ENCODE results near the gene EXOC2. TPM values are rescaled to one million over a fixed set of nuclear protein-coding genes. Genes with fewer than 3 reads are reported as not detected.

EXOC2 gene
- total RNA-seq, 2 experiments from 2014 or later = 22.5 to 24.8 TPM

GRCh38 chr6:548091-548490 lies 144.8 kb downstream of the EXOC2 start:
- no TSS peak for BruUV-seq (replicated peaks)
- POLR2A ChIA-PET = no interaction called here

GRCh38 chr6:540490-540889 lies 152.4 kb downstream of the EXOC2 start:
- no peak overlapping the region for H3K4me2 ChIP-seq (ENCODE audit: low read length)
- H3K4me1 ChIP-seq (ENCODE audit: insufficient read depth, low read length, poor library complexity, severe bottlenecking) = no peaks in the 10 kb centered on the region
- H3K27ac ChIP-seq (ENCODE audit: low read depth, low read length, poor library complexity, severe bottlenecking) = no peak overlapping the region
- intact Hi-C loops (cut with micrococcal nuclease; ENCODE audit: unreplicated experiment) = no loop called here
- no peak overlapping the region for H3K4me3 ChIP-seq (ENCODE audit: low read depth, low read length, poor library complexity, severe bottlenecking)
- ChIA-PET POLR2A (no interaction called here), CTCF (ENCODE audit: unreplicated experiment) (no interaction called here)
- DNase-seq (ENCODE audit: low spot score) = no peak
- no peaks in the 10 kb centered on the region for H4K20me1 ChIP-seq (ENCODE audit: insufficient read depth, low read length)
- no peaks in the 10 kb centered on the region for H3K9me3 ChIP-seq (ENCODE audit: low read length)
- no peaks in the 10 kb centered on the region for H3K79me2 ChIP-seq (ENCODE audit: insufficient read depth, low read depth, low read length)
- H3K9me2 ChIP-seq (ENCODE audit: insufficient read depth, low read length) = no peaks in the 10 kb centered on the region
- H2AFZ ChIP-seq (ENCODE audit: low read length) = no peak overlapping the region
- BruUV-seq (replicated peaks) = no TSS peak
- H3K36me3 ChIP-seq (ENCODE audit: insufficient read depth, low read length) = no peaks in the 10 kb centered on the region; the same call in 1 of the 2 replicates
- TF ChIP-seq CTCF (conservative IDR thresholded peaks at IDR 0.05; ENCODE audit: low read length) = no peak
- TF ChIP-seq EZH2phosphoT487 (IDR thresholded peaks at IDR 0.05; ENCODE audit: borderline replicate concordance, low read depth, low read length) = no peak

More at GRCh38 chr6:548091-548490, 144.8 kb downstream of the EXOC2 start:
- Histone ChIP-seq H2AFZ (ENCODE audit: low read length) (no peak overlapping the region), H3K9me2 (ENCODE audit: insufficient read depth, low read length) (no peaks in the 10 kb centered on the region), H3K4me2 (ENCODE audit: low read length) (no peak overlapping the region), H3K9me3 (ENCODE audit: low read length) (no peaks in the 10 kb centered on the region), H3K79me2 (ENCODE audit: insufficient read depth, low read depth, low read length) (no peaks in the 10 kb centered on the region), H3K36me3 (ENCODE audit: insufficient read depth, low read length) (no peaks in the 10 kb centered on the region), H3K27ac (ENCODE audit: low read depth, low read length, poor library complexity, severe bottlenecking) (no peak overlapping the region), H3K4me1 (ENCODE audit: insufficient read depth, low read length, poor library complexity, severe bottlenecking) (no peaks in the 10 kb centered on the region), H4K20me1 (ENCODE audit: insufficient read depth, low read length) (no peaks in the 10 kb centered on the region), H3K4me3 (ENCODE audit: low read depth, low read length, poor library complexity, severe bottlenecking) (no peak overlapping the region)
- TF ChIP-seq EZH2phosphoT487 (IDR thresholded peaks at IDR 0.05; ENCODE audit: borderline replicate concordance, low read depth, low read length) = no peak
- TF ChIP-seq CTCF (conservative IDR thresholded peaks at IDR 0.05; ENCODE audit: low read length) = no peak
- CTCF ChIA-PET (ENCODE audit: unreplicated experiment) = no interaction called here
- intact Hi-C loops (cut with micrococcal nuclease; ENCODE audit: unreplicated experiment) = no loop called here
- no peak for DNase-seq (ENCODE audit: low spot score)

- BruUV-seq (replicated peaks) = no TSS peak
- H3K79me2 ChIP-seq (ENCODE audit: insufficient read depth, low read depth, low read length) = no peaks in the 10 kb centered on the region
- H3K9me3 ChIP-seq (ENCODE audit: low read length) = no peaks in the 10 kb centered on the region
- no peak overlapping the region for H3K4me2 ChIP-seq (ENCODE audit: low read length)
- no peaks in the 10 kb centered on the region; the same call in 1 of the 2 replicates for H3K36me3 ChIP-seq (ENCODE audit: insufficient read depth, low read length)
- TF ChIP-seq CTCF (conservative IDR thresholded peaks at IDR 0.05; ENCODE audit: low read length) (no peak), EZH2phosphoT487 (IDR thresholded peaks at IDR 0.05; ENCODE audit: borderline replicate concordance, low read depth, low read length) (no peak)
- H3K27ac ChIP-seq (ENCODE audit: low read depth, low read length, poor library complexity, severe bottlenecking) = no peak overlapping the region
- H3K4me1 ChIP-seq (ENCODE audit: insufficient read depth, low read length, poor library complexity, severe bottlenecking) = no peaks in the 10 kb centered on the region
- intact Hi-C loops (cut with micrococcal nuclease; ENCODE audit: unreplicated experiment) = no loop called here
- no peaks in the 10 kb centered on the region for H4K20me1 ChIP-seq (ENCODE audit: insufficient read depth, low read length)
- H3K9me2 ChIP-seq (ENCODE audit: insufficient read depth, low read length) = no peaks in the 10 kb centered on the region
- no peak overlapping the region for H2AFZ ChIP-seq (ENCODE audit: low read length)
- H3K4me3 ChIP-seq (ENCODE audit: low read depth, low read length, poor library complexity, severe bottlenecking) = no peak overlapping the region
- CTCF ChIA-PET (ENCODE audit: unreplicated experiment) = no interaction called here
- no peak for DNase-seq (ENCODE audit: low spot score)
- POLR2A ChIA-PET = interaction anchor here (0.6 to 0.7 kb wide), 2 partner anchors 16 to 704 kb away, joined by 3 to 4 read pairs; no protein-coding TSS in a partner anchor
Measured at GRCh38 chr6:537114-537513, 155.8 kb downstream of the EXOC2 start.

Data from OCI-LY7 (cell line).